HG03025 (cell line): ENCODE data around the gene KLK14.

Source experiments
- ATAC-seq: cut with Tn5 transposase; IDR thresholded peaks from one replicate; pipeline ENCODE4 v1.9.1; 2021; ENCODE audit warnings: mild to moderate bottlenecking, moderate library complexity; ENCODE audit not compliant: unreplicated experiment, low FRiP score

KLK14 gene

GRCh38 chr19:51082611-51083010, at the start of gene KLK14:
KLK14 (minus strand) TSS chr19:51082887; CDS start chr19:51082614, 273 bp downstream.
- no peak for ATAC-seq

- no peak for ATAC-seq
Measured at GRCh38 chr19:51131780-51132680, 49.3 kb upstream of the KLK14 start.

- no peak for ATAC-seq
Measured at GRCh38 chr19:51129716-51130115, 47.0 kb upstream of the KLK14 start.

- no peak for ATAC-seq
Measured at GRCh38 chr19:51128227-51128626, 45.5 kb upstream of the KLK14 start.

- no peak for ATAC-seq
Measured at GRCh38 chr19:51127755-51128154, 45.1 kb upstream of the KLK14 start.

- ATAC-seq: no peak
Measured at GRCh38 chr19:51127032-51127431, 44.3 kb upstream of the KLK14 start.

GRCh38 chr19:51125421-51126075, 42.9 kb upstream of the KLK14 start:
- ATAC-seq: no peak

GRCh38 chr19:51124729-51125128, 42.0 kb upstream of the KLK14 start, which contains the start of gene SIGLEC9:
SIGLEC9 (plus strand) TSS chr19:51124906; CDS start chr19:51124975, 69 bp downstream.
- ATAC-seq: no peak

GRCh38 chr19:51124216-51124615, 41.5 kb upstream of the KLK14 start:
- ATAC-seq: no peak

GRCh38 chr19:51123802-51124201, 41.1 kb upstream of the KLK14 start:
- no peak for ATAC-seq

GRCh38 chr19:51123381-51123800, 40.7 kb upstream of the KLK14 start:
- ATAC-seq: no peak

- ATAC-seq: no peak
Measured at GRCh38 chr19:51122112-51122981, 39.7 kb upstream of the KLK14 start.

GRCh38 chr19:51121257-51121656, 38.6 kb upstream of the KLK14 start:
- ATAC-seq: no peak

GRCh38 chr19:51120160-51120559, 37.5 kb upstream of the KLK14 start:
- ATAC-seq: no peak

- ATAC-seq: no peak
Measured at GRCh38 chr19:51119611-51120010, 36.9 kb upstream of the KLK14 start.

GRCh38 chr19:51119101-51119500, 36.4 kb upstream of the KLK14 start:
- no peak for ATAC-seq

GRCh38 chr19:51116736-51117286, 34.1 kb upstream of the KLK14 start:
- ATAC-seq: no peak

- ATAC-seq: no peak
Measured at GRCh38 chr19:51114087-51114729, 31.5 kb upstream of the KLK14 start.

- no peak for ATAC-seq
Measured at GRCh38 chr19:51111606-51112005, 28.9 kb upstream of the KLK14 start.

- no peak for ATAC-seq
Measured at GRCh38 chr19:51110666-51110971, 27.9 kb upstream of the KLK14 start.
